ENCODE data around the gene RNF167.

RNF167 gene

DNA sequence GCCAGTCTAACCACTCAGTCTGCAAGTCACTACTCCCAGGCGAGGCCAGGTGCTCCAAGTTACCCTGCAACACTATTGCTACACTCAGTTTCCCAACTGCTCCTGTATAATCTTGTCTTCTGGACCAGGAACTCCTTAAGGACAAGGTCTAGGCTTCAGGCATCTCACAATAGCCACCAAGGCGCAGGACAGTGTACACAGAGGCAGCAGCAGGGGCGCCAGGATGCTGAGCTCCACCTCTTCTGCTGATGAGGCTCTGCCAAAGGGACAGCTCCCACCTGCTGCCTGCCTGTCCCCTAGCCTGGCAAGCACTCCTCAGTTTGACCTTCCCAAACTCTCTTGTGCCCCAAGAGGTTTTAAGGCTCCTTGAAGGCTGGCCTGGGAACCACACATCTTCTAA, 3.6 kb upstream of the RNF167 start:
- no peak for DNase-seq (ENCODE audit: low read depth in 1 of 2, low spot score in 1 of 2)
- in situ Hi-C loops (cut with HindIII; ENCODE audit: low pct_unique_long_range_greater_than_20kb, low sequenced_read_pairs): no loop called here
- TF ChIP-seq JUND (IDR thresholded peaks at IDR 0.05; ENCODE audit: low read depth): no peak

DNA sequence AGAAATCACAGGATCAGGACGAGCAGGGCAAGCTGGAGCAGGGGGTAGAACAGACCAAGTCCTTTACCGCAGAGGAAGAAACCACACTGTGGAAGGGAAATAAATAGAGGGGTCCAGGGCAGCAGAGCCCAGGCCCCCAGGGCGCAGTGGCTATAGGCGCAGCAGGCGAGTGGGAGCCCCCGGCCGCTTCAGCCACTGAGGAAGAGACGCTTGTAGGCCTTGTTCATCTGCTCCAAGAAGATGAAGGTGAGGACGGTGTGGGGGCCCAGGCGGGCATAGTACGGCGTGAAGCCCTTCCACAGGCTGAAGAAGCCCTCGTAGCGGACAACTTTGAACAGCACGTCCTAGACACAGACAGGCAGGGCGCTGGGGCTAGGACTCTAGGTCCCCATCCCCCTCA, 2.5 kb upstream of the RNF167 start:
- TF ChIP-seq JUND (IDR thresholded peaks at IDR 0.05; ENCODE audit: low read depth): no peak
- in situ Hi-C loops (cut with HindIII; ENCODE audit: low pct_unique_long_range_greater_than_20kb, low sequenced_read_pairs): no loop called here
- DNase-seq (ENCODE audit: low read depth in 1 of 2, low spot score in 1 of 2): no peak

DNA sequence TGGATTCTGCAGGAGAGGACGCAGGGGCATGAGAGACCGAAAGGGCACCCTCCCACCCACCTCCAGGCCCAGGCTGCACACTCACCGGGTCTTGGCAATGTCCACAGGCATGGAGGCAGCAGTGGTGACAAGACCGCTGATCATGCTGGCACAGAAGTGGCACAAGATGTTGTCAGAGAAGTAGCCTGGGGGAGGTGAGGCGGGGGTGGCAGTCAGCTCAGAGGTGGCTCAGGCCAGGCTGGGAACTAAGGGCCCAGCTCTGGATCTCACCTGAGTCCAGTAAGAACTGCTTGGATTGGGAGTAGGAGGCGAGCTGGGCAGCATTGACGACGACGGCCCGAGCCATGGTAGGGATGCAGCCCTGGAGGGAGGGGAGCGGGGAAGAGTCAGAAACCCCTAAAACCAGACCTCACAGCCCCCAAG, 2.0 kb upstream of the RNF167 start:
- in situ Hi-C loops (cut with HindIII; ENCODE audit: low pct_unique_long_range_greater_than_20kb, low sequenced_read_pairs): no loop called here

GRCh38 chr17:4938688-4939545, 1.2 kb upstream of the RNF167 start:
- no peak for TF ChIP-seq JUND (IDR thresholded peaks at IDR 0.05; ENCODE audit: low read depth)
- DNase-seq (ENCODE audit: low read depth in 1 of 2, low spot score in 1 of 2): no peak
- in situ Hi-C loops (cut with HindIII; ENCODE audit: low pct_unique_long_range_greater_than_20kb, low sequenced_read_pairs): no loop called here

More for the DNA sequence above, 2.0 kb upstream of the RNF167 start:
- no peak for TF ChIP-seq JUND (IDR thresholded peaks at IDR 0.05; ENCODE audit: low read depth)
- no peak for DNase-seq (ENCODE audit: low read depth in 1 of 2, low spot score in 1 of 2)

- in situ Hi-C loops (cut with HindIII; ENCODE audit: low pct_unique_long_range_greater_than_20kb, low sequenced_read_pairs): no loop called here
- no peak for DNase-seq (ENCODE audit: low read depth in 1 of 2, low spot score in 1 of 2)
- TF ChIP-seq JUND (IDR thresholded peaks at IDR 0.05; ENCODE audit: low read depth): no peak
These were observed 597 bp upstream of the RNF167 start for GRCh38 chr17:4939546-4939795.

DNA sequence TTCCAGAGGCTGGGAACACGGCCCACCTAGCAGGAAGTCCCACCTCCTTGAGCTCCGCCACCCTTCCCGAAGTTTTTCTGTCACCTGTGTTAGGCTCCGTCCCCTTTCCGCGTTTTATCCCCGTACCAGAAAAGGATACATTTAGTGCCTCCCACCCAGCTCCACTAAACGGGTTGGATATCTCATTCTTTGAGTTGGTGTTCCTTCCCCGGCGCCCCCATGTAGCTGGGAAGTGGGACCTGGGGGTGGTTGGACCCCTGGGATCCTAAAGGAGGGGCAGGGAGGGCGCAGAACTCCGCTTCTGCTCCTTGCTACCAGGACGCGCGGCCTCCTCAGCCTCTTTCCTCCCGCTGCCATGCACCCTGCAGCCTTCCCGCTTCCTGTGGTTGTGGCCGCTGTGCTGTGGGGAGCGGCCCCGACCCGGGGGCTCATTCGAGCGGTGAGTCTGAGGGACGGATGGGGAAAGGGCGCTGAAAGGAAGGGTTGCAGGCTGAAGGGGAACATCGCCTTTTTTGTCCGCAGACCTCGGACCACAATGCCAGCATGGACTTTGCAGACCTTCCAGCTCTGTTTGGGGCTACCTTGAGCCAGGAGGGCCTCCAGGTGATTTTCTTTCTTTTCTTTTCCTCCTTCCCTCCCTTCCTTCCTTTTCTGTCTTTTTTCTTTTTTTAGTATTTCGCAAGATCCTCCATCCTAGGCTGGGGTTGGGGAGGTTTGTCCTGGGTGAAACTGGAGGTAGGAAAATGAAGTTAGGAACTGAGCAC, 669 bp downstream of the RNF167 start:
- peak in 1 of 2 experiments; percentile 59 for DNase-seq (ENCODE audit: low read depth in 1 of 2, low spot score in 1 of 2)
- TF ChIP-seq JUND (IDR thresholded peaks at IDR 0.05; ENCODE audit: low read depth): no peak
- in situ Hi-C loops (cut with HindIII; ENCODE audit: low pct_unique_long_range_greater_than_20kb, low sequenced_read_pairs): no loop called here

DNA sequence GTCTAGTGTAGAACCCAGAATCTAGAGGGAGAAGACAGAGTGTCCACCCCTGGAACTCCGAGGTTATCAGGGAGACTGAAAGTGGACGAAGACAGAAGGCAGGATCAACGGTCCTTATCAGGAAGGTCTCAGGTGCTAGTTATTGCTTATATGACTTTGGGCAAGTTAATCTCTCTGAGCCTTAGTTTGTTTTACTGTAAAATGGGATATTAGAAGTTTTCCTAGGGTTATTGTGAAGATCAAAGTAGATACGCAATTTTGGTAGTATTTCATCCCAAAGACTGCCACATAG, 1.2 kb downstream of the RNF167 start:
- in situ Hi-C loops (cut with HindIII; ENCODE audit: low pct_unique_long_range_greater_than_20kb, low sequenced_read_pairs): no loop called here
- DNase-seq (ENCODE audit: low read depth in 1 of 2, low spot score in 1 of 2): no peak
- no peak for TF ChIP-seq JUND (IDR thresholded peaks at IDR 0.05; ENCODE audit: low read depth)

GRCh38 chr17:4942760-4943508, 2.9 kb downstream of the RNF167 start:
- TF ChIP-seq JUND (IDR thresholded peaks at IDR 0.05; ENCODE audit: low read depth): no peak
- in situ Hi-C loops (cut with HindIII; ENCODE audit: low pct_unique_long_range_greater_than_20kb, low sequenced_read_pairs): no loop called here
- DNase-seq (ENCODE audit: low read depth in 1 of 2, low spot score in 1 of 2): no peak

DNA sequence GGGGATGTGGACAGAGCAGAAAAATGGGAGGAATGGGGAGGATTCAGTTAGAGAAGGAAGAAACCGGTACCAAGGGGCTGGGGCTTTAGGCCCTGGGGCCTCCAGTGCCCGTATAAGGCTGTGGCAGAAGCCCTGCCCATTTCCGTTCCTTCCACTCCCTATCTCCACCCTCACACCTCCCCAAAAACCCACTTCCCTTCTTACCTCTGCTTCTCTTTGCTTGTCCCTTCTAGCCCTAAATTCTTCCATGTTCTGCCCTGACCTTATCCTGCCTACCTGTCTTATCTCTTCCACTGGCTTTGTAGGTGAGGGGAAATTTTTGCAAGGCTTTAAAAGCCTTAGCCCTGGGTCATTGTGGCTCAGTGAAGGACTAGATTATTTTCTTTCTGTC, 4.1 kb downstream of the RNF167 start:
- in situ Hi-C loops (cut with HindIII; ENCODE audit: low pct_unique_long_range_greater_than_20kb, low sequenced_read_pairs): no loop called here
- no peak for TF ChIP-seq JUND (IDR thresholded peaks at IDR 0.05; ENCODE audit: low read depth)
- DNase-seq (ENCODE audit: low read depth in 1 of 2, low spot score in 1 of 2): no peak

DNA sequence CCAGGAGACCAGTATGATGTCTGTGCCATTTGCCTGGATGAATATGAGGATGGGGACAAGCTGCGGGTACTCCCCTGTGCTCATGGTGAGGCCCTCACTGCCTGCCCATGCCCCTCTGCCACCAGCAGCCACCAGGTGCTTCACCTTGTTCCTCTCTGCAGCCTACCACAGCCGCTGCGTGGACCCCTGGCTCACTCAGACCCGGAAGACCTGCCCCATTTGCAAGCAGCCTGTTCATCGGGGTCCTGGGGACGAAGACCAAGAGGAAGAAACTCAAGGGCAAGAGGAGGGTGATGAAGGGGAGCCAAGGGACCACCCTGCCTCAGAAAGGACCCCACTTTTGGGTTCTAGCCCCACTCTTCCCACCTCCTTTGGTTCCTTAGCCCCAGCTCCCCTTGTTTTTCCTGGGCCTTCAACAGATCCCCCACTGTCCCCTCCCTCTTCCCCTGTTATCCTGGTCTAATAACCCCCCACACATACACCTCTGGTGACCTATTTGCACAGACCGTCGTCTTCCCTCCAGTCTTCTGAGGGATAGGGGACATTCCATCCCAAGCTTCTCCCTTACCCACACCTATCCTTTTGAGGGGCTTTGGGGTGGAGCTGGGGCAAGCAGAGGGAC, 4.6 kb downstream of the RNF167 start:
- no peak for TF ChIP-seq JUND (IDR thresholded peaks at IDR 0.05; ENCODE audit: low read depth)
- no peak for DNase-seq (ENCODE audit: low read depth in 1 of 2, low spot score in 1 of 2)
- in situ Hi-C loops (cut with HindIII; ENCODE audit: low pct_unique_long_range_greater_than_20kb, low sequenced_read_pairs): no loop called here

DNA sequence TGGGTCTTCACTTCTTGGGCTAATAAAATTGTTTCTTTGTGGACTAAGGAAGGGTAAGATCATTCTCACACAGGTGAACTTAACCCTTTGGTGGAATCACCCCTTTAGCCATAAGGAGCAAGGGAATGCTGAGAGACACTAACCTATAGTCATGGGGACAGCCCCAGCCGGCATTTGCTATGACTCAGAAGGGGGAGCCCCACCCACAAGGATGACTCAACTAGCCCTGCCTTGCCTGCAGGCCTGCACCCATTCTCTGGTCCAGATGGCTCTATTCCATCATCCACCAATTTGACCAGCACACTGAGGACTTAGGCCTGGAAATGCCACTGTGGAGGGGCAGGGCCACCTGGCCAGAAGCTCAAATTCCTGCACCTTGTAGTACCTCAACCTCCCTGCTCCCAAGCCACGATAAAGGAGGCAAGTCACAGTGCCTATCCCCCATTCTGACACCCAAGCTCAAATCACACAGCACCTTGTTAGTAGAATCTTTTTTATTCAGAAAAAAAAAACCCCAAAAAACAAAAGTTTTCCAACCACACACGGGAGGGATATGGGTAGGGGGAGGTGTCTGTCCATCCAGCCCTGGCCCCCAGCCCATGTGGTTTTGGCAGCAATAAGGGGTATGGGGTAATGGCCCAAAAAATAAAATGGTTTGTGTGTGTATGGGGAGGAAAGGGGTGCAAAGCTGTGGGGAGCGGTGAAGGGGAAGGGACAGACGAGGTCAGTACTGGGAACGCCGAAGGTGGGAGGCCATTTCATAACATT, 5.3 kb downstream of the RNF167 start:
- DNase-seq (ENCODE audit: low read depth in 1 of 2, low spot score in 1 of 2): peak in 1 of 2 experiments; percentile 78
- peak; percentile 45; the same call in 1 of the 2 replicates for TF ChIP-seq JUND (IDR thresholded peaks at IDR 0.05; ENCODE audit: low read depth)
- in situ Hi-C loops (cut with HindIII; ENCODE audit: low pct_unique_long_range_greater_than_20kb, low sequenced_read_pairs): no loop called here

DNA sequence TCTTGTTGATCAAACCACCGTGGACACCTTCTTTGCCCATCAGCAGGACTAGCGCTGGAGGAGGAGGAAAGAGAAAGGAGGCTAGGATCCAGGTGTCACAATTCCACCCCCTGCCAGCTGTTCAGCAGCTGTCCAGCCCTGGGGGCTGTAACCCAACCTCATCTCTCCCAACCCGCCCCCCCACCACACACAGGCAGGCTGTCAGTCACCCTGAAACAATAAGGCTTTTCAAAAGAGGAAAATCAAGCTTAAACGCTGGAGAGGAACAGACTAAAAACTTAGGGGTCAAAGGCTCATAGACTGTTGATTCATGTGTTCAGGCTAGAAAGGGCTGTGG, 5.8 kb downstream of the RNF167 start:
- in situ Hi-C loops (cut with HindIII; ENCODE audit: low pct_unique_long_range_greater_than_20kb, low sequenced_read_pairs): no loop called here
- TF ChIP-seq JUND (IDR thresholded peaks at IDR 0.05; ENCODE audit: low read depth): no peak
- DNase-seq (ENCODE audit: low read depth in 1 of 2, low spot score in 1 of 2): no peak
